Stimulated activated CD8-positive, alpha-beta memory T cell treated with anti-CD3 and anti-CD28 coated beads, Interleukin-15, amount 100 ng/mL, for 1 hour (primary cell): ENCODE measurements around the gene TOM1L1.

ENCODE experiments used
- DNase-seq: peaks from one replicate; pipeline ENCODE4 v3.0.0-alpha.2; 2020; ENCODE audit warnings: low read depth

Gene TOM1L1

GRCh38 chr17:54948380-54948779 is 47.7 kb downstream of the TOM1L1 start:
- DNase-seq, result no peak

GRCh38 chr17:54950116-54950515 is 49.5 kb downstream of the TOM1L1 start:
- DNase-seq, result no peak

- DNase-seq, result no peak
These were observed 50.6 kb downstream of the TOM1L1 start for GRCh38 chr17:54951286-54951685.

GRCh38 chr17:54956791-54957190 is 56.1 kb downstream of the TOM1L1 start:
- DNase-seq, result no peak

DNA sequence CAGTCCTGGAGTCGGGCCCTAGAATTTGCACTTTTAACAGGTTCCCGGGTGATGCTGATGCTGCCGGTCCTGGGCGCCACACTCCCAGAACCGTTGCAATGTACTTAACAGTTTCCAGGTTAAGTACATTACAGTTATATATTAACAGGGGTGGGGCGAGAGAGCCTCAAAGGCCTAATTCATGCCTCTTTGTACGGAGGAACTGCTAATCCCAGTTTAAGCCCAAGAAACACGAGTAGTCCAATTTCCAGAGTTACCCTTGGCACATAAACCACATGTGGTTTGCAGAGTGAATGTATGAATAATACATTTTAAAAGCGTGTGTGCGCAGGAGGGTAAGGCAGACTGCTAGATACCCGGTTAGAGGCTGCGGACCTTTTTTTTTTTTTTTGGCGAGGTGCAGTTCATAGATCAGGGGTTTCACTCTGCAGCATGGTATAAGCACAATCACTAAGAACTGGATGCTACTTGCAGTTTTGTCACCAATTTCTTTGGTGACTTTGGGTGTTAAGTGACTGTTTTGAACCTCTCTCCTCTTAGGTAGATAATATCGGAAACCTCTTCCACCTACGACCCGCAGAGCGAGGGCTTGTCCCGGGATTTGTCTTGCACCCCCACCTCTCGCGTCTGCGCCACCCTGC is 67.1 kb downstream of the TOM1L1 start:
- no peak for DNase-seq

DNA sequence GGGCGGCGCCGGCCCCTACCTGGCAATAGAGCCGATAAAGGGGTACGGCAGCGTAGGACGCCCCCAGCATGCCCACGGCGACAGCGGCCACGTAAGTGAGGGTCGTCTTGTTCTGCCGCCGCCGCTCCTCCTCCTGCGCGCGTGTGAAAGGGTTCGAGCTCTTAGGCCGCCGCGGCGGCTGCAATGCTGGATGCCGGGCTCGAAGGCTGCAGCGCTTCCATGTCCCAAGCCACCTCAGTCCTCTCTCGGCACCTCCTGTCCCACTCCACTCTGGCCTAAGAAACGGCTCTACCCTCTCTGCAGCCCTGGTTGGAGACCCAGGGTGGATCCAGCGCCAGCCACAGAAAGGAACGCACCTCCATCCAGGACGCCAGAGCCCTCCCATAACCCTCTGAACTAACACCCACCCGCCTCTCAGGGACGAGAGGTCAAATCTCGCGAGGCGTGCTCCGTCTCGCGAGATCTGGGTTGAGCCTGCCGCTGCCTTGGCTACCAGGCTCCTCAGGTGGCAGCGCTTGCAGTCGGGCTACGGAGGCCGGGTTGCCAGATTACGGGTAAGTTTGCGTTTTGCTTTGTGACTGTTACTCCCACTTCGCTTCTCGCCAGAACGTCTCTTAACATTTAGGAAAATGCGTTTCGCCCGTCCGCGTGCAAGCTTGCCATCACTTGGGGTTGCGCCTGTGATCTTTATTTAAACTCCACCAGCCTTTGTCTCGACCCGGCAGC is 67.8 kb downstream of the TOM1L1 start, which contains the start of the genes COX11 and STXBP4:
TSS of gene COX11 (minus strand) at position 393 of the 726 bp plus-strand sequence. CDS start at position 385, 8 bp downstream.
TSS of gene STXBP4 (plus strand) at position 504 of the 726 bp plus-strand sequence. CDS start 17,455 bp downstream, outside the sequence.
- peak; percentile 79 for DNase-seq

- DNase-seq, result no peak
These were observed 68.3 kb downstream of the TOM1L1 start for GRCh38 chr17:54968988-54969332.

GRCh38 chr17:54969658-54970572 is 69.3 kb downstream of the TOM1L1 start:
- DNase-seq, result no peak

DNA sequence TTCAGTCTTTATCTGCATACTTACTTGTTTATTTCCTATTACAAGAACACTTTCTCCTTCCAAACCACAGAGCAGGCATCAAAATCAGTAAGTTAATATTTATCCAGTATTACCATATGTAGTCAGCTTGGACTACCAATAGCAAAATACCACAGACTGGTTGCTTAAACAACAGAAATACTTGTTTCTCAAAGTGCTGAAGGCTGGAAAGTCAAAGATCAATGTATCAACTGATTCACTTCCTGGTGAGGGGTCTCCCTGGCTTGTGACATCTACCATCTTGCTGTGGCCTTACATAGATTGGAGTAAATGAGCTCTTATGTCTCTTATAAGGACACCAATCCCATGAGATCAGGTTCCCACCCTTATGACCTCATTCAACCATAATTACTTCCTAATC is 70.5 kb downstream of the TOM1L1 start:
- DNase-seq, result no peak

DNA sequence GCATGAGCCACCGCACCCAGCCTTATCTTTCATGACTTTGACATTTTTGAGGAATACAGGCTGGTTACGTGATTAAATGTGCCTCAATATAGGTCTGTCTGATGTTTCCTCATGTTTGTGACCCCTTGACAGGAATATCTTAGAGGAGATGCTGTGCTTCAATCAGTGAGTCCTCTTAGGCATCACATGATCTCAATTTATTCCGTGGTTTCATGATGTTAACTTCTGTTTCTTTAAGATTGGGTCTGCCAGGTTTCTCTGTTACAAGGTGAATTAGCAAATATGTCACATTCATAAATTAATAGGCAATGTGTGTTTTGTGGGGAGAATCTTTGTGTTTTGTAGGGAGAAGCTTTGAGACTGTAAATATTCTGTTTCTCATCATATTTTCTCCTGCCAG is 71.2 kb downstream of the TOM1L1 start:
- DNase-seq, result no peak

DNA sequence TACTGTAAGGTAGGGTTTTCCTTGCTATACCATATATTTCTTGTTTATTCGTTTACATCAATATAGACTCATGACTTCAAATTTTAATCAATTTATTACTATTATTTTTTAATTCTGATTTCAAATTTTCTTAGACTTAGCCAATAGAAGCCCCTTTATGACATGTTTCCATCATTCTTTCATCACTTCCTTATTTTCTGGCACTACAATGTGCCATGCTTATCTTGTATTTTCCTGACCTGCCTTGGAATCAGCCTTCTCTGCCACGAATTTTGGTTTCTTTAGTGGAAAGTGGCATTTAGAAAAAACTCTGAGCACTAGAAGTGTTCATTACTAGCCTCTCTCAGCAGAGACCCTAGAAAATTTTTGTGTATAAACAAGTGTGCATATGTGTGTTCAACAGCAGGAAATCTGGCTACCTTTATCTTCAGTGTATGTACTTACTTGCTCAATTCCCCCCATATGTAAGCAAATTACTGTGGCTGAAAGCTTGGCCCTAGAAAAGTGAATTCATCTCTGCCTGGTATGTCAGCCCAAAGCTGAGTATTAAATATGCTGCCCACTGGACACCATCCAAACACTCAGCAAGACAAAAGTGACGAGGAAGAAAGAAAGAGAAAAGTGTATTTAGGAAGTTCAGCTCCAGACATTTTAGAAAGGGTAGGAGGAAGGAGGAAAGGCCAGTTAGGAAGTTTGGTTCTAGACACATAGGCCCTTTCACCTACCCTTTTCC is 71.9 kb downstream of the TOM1L1 start:
- no peak for DNase-seq

DNA sequence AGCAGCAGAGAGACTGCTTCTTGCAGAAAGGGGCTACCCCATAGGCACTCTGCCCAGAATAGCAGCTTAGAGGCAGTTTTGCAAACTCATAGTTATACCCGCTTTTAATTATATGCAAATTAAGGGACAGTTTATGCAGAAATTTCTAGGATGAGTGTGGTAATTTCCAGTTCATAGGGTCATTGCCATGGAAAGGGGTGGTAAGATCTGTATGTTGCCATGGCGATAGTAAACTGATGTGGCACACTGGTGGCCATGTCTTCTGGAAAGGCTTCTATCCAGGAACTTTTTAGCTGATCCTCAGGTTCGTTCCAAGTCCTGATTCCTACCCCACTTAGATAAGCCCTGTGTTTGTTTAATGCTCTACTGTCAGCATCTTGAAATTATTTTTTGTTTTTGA is 74.1 kb downstream of the TOM1L1 start:
- no peak for DNase-seq

DNA sequence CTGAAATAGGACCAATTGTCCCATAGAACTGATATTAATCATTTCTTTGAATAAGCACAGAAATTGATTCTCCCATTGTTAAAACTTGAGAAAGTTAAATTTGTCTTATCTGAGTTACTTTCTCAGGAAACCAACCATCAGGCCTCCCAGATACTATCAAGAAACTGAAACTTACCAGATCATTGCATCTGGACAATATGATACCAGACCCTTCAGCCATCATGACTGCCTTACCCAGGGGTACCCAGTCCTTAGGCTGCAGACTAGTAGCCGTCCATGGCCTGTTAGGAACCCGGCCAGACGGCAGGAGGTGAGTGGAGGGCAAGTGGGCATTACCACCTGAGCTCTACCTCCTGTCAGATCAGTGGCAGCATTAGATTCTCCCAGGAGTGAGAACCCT is 75.7 kb downstream of the TOM1L1 start:
- DNase-seq, result no peak

GRCh38 chr17:54977744-54978143 is 77.1 kb downstream of the TOM1L1 start:
- DNase-seq, result no peak

GRCh38 chr17:54979657-54980056 is 79.0 kb downstream of the TOM1L1 start:
- no peak for DNase-seq

DNA sequence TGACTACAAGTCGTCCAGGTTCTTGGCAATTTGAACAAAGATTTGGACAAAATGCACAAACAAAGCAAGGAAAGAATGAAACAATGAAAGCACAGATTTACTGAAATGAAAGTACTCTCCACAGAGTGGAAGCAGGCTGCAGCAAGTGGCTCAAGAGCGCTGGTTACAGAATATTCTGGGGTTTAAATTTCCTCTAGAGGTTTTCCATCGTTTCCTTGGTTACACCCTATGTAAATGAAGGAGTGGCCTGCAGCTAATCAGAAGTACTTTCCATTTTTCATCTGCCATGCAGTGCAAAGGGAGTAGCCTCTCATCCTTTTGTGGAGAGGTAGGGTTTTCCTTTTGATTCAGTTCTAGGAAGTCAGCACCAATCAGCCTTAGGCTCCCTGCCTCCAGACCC is 79.7 kb downstream of the TOM1L1 start:
- no peak for DNase-seq

DNA sequence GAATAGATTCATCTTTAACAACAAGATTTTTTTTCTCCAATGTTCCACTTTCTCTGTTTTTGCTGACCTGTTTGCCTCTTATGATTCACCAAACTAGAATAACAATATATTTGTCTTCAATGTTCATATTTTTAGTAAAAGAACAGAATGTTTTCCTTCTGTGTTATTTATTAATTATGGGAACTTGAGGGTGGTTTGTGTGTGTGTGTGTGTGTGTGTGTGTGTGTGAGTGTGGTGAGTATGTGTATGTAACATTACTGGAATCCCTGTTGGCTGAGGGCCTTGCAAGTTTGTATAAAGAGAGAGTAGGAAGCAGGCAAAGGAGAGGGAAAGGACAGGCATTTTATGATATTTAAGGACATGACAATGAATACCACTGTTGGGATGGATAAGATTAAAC is 81.7 kb downstream of the TOM1L1 start:
- DNase-seq, result no peak

DNA sequence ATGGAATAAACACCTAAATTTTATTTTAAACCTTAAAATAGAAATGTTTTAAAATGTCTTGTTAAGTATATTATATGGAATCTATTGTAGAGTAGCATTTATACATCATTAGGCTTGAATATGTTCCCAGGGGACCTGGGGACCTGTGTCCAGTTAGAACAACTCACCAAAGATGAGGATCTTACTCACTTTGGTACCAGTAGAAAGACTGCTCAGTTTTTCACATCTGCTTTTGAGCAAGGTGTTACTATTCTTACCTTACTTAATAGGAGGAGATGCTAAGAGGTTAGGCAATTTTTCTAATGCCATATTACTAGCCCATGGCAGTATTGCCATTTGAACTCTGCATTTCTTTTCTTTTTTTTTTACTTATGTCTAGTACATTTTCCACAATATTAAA is 82.6 kb downstream of the TOM1L1 start:
- no peak for DNase-seq

- DNase-seq, result no peak
These were observed 84.8 kb downstream of the TOM1L1 start for GRCh38 chr17:54985476-54985875.

DNA sequence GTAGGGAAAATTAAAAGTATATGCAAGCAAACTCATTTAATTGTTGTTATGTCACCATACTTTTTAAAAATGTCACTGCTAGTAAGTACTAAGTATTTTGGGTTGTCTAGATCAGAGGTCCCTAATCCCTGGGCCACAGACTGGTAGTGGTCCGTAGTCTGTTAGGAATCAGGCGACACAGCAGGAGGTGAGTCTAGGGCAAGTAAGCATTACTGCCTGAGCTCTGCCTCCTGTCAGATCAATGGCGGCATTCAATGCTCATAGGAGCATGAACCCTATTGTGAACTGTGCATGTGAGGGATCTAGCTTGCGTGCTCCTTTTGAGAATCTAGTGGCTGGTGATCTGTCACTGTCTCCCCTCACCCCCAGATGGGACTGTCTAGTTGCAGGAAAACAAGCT is 89.5 kb downstream of the TOM1L1 start:
- no peak for DNase-seq

- DNase-seq, result no peak
These were observed 90.9 kb downstream of the TOM1L1 start for GRCh38 chr17:54991567-54991966.
